Thyroid gland (tissue), 4 donors: ENCODE data around the gene SCN1A.

ENCODE experiments used
- POLR2A ChIP-seq, 2 donors: fragments of 450-650 bp; IDR thresholded peaks; one replicate each; pipeline ENCODE4 v1.6.1; 2017; ENCODE audit warnings: antibody characterized with exemption in 2 of 2, mild to moderate bottlenecking in 2 of 2, moderate library complexity in 1 of 2
- TF ChIP-seq, protein P1 (sequence below), 6 experiments: fragments of 200-600 bp in 3 of 6; fragments of 450-650 bp in 3 of 6; sonication (generic) in 3 of 6; IDR thresholded peaks; one replicate each; pipeline ENCODE4 v1.5.1; 2016 to 2019; ENCODE audit warnings: antibody characterized with exemption in 6 of 6, mild to moderate bottlenecking in 2 of 6, inconsistent platforms in 1 of 6, moderate library complexity in 1 of 6

DNA sequence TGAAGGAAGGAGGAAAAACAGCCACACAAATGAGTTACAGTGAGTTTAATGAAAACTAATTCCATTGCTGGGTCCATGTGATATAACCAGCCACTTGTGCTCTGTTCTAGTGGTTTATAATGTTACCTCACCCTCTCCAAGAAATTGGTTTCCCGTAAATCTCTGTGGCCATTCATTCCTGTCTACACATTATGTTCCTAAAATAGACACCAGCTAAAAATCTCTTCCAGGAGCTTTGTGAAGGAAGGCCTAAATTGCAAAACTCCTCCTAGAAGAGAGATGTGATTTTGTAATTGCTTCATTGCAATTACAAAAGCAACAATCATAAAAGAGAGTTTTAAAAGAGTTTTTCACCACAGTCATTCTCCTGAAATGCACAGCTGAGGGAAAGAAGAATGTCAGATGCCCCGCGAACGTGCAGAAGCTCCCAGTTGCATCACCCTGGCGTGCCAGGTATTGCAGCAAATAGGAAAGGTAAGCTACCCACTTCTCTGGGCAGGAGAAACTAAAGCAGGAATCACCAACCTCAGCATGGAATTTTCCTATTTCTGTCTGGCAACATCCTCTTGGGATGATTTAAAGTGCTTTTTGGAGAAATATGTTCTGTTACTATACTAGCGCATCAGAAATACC, 1.7 kb downstream of the SCN1A start:
- no peak for TF ChIP-seq POLR2A (IDR thresholded peaks at IDR 0.05)
- TF ChIP-seq, protein P1, sequence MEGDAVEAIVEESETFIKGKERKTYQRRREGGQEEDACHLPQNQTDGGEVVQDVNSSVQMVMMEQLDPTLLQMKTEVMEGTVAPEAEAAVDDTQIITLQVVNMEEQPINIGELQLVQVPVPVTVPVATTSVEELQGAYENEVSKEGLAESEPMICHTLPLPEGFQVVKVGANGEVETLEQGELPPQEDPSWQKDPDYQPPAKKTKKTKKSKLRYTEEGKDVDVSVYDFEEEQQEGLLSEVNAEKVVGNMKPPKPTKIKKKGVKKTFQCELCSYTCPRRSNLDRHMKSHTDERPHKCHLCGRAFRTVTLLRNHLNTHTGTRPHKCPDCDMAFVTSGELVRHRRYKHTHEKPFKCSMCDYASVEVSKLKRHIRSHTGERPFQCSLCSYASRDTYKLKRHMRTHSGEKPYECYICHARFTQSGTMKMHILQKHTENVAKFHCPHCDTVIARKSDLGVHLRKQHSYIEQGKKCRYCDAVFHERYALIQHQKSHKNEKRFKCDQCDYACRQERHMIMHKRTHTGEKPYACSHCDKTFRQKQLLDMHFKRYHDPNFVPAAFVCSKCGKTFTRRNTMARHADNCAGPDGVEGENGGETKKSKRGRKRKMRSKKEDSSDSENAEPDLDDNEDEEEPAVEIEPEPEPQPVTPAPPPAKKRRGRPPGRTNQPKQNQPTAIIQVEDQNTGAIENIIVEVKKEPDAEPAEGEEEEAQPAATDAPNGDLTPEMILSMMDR (IDR thresholded peaks at IDR 0.05) = no peak
